HG03103 (cell line): Measurements from ENCODE around the gene THOC2.
"Not testable (repeated sequence)": the region's sequence is repeated elsewhere in the genome, so short reads cannot be mapped to it uniquely, and the experiment has no call there.

Experiments
- ATAC-seq: cut with Tn5 transposase; IDR thresholded peaks from one replicate; pipeline ENCODE4 v1.9.1; 2021; ENCODE audit warnings: low read depth; ENCODE audit not compliant: unreplicated experiment

Gene THOC2

GRCh38 chrX:123675154-123675553 lies 57.7 kb downstream of the THOC2 start:
- ATAC-seq = no peak

- no peak for ATAC-seq
Measured at GRCh38 chrX:123673813-123674212, 59.0 kb downstream of the THOC2 start.

GRCh38 chrX:123665197-123665596 lies 67.7 kb downstream of the THOC2 start:
- no peak for ATAC-seq

- ATAC-seq = not testable (repeated sequence)
Measured at GRCh38 chrX:123664467-123665167, 68.2 kb downstream of the THOC2 start.

GRCh38 chrX:123663720-123664119 lies 69.1 kb downstream of the THOC2 start:
- not testable (repeated sequence) for ATAC-seq

- not testable (repeated sequence) for ATAC-seq
Measured at GRCh38 chrX:123656507-123656906, 76.3 kb downstream of the THOC2 start.

- ATAC-seq = not testable (repeated sequence)
Measured at GRCh38 chrX:123648811-123649181, 84.1 kb downstream of the THOC2 start.

- no peak for ATAC-seq
Measured at GRCh38 chrX:123648028-123648810, 84.6 kb downstream of the THOC2 start.

GRCh38 chrX:123647244-123647643 lies 85.6 kb downstream of the THOC2 start:
- ATAC-seq = no peak

GRCh38 chrX:123629502-123629901 lies 103.3 kb downstream of the THOC2 start:
- no peak for ATAC-seq

- no peak for ATAC-seq
Measured at GRCh38 chrX:123626962-123627361, 105.9 kb downstream of the THOC2 start.

GRCh38 chrX:123625952-123626351 lies 106.9 kb downstream of the THOC2 start:
- ATAC-seq = no peak

- ATAC-seq = no peak
Measured at GRCh38 chrX:123625477-123625876, 107.4 kb downstream of the THOC2 start.

- no peak for ATAC-seq
Measured at GRCh38 chrX:123617007-123617406, 115.8 kb downstream of the THOC2 start.

GRCh38 chrX:123610915-123611314 lies 121.9 kb downstream of the THOC2 start:
- no peak for ATAC-seq

- no peak for ATAC-seq
Measured at GRCh38 chrX:123607806-123608205, 125.0 kb downstream of the THOC2 start.

GRCh38 chrX:123607270-123607669 lies 125.6 kb downstream of the THOC2 start:
- no peak for ATAC-seq

- no peak for ATAC-seq
Measured at GRCh38 chrX:123603491-123603890, 129.4 kb downstream of the THOC2 start.

- no peak for ATAC-seq
Measured at GRCh38 chrX:123601437-123601836, 131.4 kb downstream of the THOC2 start.

GRCh38 chrX:123600181-123600580 lies 132.7 kb downstream of the THOC2 start:
- ATAC-seq = no peak

- ATAC-seq = no peak
Measured at GRCh38 chrX:123590842-123591486, 141.9 kb downstream of the THOC2 start.
